UCSD-AML1 (cell line): Measurements from ENCODE around the gene FAM162A.

ENCODE experiments used
- DNase-seq: peaks from one replicate; lab custom pipeline; 2025; ENCODE audit not compliant: unreplicated experiment; lab: John Stamatoyannopoulos, UW

FAM162A gene

DNA sequence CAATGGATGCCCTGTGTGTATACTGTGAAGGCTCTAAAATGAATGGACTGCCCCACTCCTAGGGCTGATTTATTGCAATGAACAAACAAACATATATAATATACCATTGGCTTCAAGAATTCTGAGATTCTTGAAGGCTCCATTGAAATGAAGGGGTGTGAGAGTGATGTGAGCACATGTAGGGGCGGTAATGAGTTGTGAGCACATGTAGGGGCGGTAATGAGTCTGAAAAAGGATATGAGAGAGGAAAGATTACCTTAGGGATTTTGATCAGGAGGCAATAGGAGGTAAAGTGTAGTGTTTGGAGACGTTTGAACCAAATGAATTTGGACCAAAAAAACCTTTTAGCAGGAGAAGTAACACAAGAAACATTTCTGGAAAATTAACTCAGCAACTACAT, 3.7 kb downstream of the FAM162A start:
- no peak for DNase-seq

DNA sequence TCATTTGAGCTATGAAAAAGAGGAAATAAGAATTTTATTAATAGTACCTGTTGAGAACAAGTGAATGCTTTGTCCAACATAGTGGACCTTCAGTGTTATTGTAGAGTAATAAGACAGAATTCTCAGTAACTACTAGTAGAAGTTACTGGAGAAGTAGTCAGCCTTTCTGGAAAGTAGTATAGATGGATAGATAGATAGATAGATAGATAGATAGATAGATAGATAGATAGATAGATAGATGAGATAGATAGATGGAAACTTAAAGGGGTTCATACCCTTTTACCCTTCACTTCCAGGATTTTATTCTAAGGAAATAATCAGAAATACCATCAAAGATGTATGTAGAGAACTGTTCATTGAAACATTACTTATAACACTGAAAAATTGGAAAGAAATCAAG, 5.2 kb downstream of the FAM162A start:
- no peak for DNase-seq

DNA sequence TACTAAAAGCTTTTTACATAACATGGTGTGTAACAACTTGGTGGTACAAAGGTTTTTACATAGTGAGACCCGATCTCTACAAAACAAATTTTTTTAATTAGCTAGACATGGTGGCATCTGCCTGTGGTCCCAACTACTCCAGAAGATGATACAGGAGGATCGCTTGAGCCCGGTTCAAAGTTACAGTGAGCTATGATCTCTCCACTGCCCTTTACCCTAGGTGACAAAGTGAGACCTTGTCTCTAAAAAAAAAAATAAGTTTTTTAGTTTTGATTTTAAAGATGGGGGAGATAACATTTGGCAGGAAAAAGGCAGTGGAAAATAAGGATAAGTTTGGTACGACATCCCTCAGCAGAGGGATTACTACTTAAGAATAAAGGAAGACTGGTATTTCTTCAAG, 5.9 kb downstream of the FAM162A start:
- DNase-seq, result no peak

DNA sequence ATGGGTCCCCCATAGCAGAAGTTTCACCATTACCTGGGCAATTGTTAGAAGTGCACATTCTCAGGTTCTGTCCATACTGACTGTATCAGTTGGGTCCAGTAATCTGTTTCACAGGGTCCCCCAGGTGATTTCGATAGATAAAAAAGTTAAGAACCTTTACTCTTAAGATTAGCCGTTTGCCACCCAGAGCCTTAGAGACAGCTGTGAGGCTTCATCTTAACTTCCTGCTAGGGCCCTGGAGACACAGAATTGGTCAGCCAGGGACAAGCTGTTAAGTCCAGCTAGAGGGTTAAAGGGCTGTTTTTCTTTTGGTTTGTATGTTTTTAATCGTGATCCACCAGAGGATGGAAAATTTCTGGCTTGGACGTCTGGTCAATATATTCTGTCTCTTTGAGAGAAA, 6.7 kb downstream of the FAM162A start:
- no peak for DNase-seq

DNA sequence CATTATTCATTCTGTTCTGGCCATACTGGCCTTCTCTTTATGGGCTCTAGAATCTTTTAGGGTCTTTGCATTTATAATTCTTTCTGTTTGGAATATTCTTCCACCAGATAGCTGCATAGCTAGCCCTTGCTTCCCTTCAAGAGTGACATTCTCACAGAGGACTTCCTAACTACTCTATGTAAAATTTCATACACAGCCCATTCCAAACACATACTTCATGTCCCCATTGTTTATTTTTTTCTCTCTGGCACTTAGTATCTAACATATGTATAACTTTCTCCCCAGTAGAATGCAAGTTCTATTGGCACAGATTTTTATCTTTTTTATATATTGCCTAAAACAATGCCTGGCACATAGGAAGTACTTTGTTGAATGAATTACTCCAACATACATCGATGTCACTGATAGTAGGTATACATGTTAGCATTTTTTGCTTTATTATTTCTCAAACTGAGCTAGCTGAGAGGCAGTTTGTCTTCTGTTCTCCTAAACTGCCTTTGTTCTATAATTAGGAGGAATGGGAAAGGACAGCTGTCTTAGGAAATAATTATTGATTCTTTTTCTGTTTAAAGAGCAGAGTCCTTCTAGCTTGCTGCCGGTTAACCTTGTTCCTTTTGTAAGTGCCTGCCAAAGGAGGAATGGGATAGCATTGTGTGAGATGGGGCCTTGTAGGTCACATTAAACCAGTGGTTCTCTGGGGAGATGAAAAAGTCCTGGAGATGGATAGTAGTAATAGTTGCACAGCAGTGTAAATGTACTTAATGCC, 7.9 kb downstream of the FAM162A start:
- DNase-seq, result no peak

DNA sequence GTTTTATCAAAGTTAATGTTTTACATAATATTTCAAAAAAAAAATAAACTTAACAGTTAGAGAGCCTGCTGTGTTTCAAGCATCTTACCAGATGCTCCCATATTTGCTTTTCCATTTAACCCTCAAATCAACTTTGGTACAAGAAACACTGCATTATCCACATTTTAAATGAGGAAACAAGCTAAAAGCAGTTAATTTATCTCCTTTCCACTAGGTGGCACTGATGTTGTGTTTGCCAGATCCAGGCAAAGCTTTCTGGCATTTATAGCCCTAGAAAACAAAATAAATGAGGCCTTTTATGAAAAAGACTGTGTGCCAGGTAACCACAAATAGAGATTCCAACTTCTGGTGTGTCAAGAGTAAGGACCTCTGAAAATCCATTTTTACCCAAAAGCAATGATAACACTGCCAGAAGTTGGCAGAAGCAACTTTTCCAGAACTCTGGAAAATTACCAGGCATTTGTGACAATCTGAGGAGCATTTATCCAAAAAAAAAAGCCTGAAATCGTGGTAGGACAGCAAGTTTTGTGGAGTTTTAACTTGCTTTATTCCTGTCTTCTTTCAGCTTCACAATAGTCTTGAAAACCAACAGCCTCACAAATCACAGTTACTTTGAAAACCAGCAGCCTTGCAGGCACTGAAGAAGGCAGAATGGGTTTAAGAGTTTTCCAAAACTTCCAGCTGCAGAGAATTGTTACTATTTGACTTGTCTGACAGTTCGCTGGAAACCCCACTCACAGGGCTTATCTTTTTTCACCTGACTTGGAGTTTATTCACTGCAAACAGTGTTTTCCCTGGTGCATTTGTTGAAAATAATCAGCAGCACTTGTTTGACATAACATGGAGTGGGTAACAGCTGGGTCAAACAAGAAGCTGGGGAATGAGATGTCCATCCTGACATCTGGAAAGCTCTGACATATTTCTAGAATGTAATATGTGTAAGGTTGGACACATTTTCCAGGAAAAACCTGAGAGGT, 9.2 kb downstream of the FAM162A start:
- DNase-seq, result no peak

DNA sequence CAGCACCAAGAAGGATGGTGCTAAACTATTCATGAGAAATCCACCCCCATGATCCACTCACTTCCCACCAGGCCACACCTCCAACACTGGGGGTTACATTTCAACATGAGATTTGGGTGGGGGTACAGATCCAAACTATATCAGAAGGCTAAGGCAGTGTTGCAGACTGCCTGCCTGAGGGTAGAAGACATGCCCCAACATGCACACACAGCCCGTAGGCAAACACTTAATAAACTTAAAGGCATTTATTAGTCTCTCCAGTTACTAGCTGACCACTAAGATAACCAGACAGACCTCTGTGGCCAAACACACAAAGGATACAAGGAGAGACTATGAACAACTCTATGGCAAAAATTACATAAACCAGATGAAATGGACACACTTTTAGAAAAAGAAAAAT, 10.2 kb downstream of the FAM162A start:
- DNase-seq, result no peak

DNA sequence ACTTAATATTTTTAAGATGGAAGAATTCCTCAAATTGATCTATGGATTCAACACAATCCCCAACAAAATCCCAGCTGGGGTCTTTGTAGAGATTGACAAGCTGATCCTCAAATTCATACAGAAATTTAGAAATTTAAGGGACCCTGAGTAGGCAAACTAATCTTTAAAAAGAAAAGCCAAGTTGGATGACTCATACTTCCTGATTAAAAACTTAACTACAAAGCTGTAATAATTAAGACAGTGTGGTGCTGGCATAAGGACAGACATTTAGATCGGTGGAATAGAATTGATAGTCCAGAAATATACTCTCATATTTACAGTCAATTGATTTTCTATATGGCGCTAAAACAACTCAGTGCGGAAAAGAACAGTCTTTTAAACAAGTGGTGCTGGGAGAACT, 11.6 kb downstream of the FAM162A start:
- no peak for DNase-seq

DNA sequence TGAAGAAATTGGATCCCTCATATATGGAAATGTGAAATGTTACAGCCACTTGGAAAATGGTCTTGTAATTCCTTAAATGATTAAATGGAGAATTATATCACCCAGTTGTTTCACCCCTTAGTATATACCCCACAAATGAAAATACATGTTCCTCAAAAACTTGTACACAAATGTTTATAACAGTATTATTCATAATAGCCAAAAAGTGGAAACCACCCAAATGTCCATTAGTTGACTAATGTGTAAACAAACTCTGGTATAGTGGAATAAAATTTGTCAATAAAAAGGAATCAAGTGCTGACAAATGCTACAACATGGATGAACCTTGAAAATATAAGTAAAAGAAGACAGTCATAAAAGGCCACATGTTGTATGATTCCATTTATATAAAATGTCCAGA, 12.5 kb downstream of the FAM162A start:
- no peak for DNase-seq

DNA sequence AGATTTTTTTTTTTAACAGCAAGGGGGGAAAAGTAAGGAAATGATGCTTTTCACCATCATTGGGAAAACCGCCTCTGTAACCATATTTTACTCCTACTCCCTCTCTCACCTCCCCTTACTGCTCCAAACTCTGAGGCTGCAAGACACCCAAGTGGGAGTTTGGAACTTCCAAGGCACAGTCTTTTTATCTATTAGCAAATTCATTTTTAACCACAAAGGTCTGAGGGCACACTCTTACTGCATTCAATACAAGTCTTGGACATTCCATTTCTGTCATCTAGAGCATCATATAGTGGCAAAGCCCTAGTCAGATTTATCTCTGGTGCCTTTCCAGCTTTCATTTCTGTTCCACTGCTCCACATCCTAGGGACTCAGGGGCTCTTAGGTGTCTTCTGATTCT, 13.2 kb downstream of the FAM162A start:
- no peak for DNase-seq

DNA sequence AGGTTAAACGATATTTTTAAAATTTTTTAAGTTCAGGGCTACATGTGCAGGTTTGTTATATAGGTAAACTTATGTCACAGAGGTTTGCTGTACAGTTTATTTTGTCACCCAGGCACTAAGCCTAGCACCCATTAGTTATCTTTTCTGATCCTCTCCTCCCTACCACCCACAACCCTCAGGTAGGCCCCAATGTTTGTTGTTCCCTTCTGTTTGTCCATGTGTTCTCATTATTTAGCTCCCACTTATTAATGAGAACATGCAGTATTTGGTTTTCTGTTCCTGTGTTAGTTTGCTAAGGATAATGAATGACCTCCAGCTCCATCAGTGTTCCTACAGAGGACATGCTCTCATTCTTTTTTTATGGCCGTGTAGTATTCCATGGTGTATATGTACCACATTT, 14.9 kb downstream of the FAM162A start:
- no peak for DNase-seq

DNA sequence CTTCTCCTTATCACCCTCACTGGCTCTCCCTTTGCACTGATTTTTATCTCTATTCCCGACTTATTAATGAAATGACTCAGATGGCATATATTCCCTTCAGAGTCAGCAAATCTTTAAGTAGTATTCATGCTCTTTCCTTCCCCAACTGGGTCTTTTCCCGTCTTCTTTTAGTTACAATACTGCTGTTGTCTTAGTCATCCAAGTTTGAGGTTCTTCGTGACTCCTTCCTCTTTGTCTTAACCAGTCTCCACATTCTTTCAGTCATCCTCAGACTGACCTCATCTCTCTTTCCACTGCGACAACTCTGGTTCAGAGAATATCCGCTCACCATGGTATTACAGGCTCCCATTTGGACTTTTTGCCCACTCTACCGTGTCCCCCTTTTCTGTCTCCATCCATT, 19.5 kb downstream of the FAM162A start:
- DNase-seq, result no peak

DNA sequence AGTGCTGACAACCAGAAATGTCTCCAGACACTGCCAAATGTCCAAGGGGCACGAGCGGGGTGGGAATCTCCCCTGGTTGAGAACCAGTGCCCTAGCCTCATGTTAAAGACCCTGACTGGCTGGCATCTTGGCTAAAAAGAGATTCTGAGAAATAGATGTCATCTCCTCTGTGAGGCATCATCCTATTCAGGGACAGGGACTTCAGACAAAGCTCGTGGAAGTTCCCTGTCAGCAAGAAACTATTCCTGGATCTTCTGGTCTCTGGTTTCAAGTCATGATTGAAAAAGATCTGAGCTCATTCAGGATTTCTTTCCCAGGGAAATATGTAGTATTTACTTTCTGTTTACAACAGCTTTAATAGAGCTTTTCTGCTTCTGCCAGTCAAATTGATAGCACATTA, 21.0 kb downstream of the FAM162A start:
- DNase-seq, result no peak

DNA sequence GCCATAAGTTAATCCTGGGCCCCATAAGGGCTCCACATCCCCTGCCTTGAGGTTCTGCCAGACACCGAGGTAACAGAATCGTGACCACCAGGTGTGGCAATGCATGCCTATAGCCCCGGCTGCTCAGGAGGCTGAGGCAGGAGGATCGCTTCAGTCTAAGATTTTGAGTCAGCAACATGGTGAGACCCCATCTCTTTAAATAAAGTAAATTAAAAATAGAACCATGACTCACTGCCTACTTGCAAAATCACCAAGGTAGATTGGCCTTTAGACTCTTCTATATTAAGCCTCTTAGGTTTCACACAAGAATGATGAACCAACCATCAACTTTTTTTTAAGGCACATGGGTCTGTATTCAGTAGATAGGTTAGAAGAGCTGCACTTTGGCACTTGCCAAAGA, 22.2 kb downstream of the FAM162A start:
- no peak for DNase-seq

DNA sequence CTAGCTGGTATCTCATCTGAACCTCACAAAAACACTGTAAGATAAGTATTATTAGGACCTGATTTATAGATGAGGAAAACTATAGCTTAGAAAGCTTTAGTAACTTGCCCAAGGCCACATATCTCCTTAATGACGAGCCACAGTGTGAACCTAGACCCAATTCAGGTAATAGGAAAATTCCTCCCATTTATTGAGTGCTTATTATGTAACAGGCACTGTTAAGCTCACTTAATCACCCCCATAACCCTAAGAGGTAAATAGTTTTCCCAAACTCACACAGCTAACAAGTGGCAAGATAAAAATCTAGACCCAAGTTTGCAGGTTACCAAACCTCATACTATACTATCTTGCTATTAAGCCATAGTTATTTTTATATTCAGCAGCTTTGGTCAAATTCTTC, 24.0 kb downstream of the FAM162A start:
- no peak for DNase-seq

DNA sequence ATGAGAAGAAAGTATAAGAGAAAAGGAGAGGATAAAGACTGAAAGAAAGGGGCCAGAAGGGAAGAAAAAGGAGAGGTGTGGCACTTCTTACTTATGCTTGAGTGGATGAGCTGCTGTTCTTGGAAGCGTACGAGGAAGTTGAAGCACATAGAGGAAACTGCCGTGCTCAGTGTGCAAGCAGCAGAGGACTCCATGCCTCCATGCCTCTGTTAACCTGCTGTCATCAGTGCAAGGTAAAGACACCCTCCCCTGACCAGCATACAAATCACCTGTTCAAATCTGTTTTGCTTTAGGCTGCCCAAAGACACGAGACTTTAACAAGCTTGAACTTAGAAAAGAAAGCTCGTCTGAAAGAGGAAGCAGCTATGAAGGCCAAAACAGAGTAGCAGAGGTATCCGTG, 25.5 kb downstream of the FAM162A start:
- DNase-seq, result no peak

DNA sequence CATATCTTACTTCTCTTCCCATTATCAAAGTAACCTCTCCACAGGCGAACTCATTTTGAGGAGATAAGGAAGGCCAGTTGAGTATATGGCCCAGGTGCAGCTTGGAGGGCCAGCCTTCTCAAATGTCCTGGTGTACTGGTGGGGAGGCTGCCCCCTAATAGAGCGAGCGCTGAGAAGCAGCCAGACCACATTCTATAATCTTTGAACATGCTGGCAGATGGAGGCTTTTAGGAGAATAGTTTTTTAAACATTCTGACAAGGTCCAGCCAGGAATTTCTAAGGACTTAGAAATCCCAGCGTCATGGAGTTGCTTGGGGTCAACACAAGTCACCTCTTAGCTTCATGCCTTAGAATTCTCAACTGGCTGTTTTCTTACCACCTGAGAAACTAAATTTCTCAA, 26.1 kb downstream of the FAM162A start:
- no peak for DNase-seq

DNA sequence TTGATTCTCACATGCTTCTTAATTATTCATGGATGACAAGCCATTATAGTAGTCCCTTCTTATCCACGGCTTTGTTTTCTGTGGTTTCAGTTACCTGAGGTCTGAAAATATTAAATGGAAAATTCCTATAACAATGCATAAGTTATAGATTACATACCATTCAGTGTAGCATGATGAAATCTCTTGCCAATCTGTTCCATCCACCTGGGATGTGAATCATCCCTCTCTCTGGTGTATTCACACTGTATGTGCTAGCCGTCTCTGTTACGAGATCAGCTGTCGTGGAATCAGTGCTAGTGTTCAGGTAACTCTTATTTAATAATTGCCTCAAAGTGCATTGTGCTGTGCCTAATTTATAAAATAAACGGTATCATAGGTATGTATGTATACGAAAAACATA, 26.7 kb downstream of the FAM162A start:
- no peak for DNase-seq

DNA sequence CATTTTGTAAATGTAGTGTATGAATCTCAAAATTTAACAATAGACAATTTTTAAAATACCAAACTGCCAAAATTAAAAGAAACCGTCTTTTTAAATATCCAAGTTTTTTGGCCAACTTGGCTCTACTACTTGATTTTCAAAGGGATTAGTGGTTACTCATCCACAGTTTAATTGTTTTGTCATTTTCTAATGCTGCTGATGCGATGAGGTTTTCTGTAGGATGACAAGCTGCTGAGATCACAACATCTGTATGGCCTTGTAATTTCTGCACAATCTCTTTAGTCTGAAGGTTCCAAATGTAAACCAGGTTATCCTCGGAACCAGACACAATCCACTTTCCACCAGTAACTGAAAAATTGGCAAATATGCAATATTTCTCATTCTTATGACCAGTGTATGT, 30.4 kb downstream of the FAM162A start:
- no peak for DNase-seq

DNA sequence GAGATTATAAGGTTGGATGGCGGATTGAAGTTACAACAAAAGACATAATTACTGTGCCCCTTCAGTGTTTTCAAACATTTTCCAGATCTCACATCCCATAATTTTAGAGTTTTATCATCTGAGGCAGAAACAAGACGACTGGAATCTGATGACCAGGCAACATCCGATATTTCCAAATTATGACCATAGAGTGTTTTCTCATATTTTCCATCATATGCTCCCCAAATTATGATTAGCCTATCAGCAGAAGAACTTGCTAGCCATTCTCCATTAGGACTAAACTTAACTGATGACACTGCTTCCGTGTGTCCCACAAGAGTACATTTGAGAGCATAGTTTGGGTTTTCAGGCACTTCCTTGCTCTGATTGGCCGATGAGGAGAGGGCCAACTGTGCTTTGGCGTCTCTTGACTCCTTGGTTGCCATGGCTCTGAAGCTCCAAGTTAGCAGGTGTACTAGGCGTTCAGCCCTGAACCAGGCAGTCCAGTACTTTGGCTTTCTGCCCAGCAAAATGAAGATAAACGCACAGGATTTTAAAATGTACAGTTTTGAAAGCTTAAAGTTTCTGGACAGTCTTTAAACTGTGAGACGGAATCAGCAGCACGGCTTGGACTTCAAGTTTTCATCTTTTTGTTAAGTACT, 31.2 kb downstream of the FAM162A start:
- DNase-seq, result no peak

DNA sequence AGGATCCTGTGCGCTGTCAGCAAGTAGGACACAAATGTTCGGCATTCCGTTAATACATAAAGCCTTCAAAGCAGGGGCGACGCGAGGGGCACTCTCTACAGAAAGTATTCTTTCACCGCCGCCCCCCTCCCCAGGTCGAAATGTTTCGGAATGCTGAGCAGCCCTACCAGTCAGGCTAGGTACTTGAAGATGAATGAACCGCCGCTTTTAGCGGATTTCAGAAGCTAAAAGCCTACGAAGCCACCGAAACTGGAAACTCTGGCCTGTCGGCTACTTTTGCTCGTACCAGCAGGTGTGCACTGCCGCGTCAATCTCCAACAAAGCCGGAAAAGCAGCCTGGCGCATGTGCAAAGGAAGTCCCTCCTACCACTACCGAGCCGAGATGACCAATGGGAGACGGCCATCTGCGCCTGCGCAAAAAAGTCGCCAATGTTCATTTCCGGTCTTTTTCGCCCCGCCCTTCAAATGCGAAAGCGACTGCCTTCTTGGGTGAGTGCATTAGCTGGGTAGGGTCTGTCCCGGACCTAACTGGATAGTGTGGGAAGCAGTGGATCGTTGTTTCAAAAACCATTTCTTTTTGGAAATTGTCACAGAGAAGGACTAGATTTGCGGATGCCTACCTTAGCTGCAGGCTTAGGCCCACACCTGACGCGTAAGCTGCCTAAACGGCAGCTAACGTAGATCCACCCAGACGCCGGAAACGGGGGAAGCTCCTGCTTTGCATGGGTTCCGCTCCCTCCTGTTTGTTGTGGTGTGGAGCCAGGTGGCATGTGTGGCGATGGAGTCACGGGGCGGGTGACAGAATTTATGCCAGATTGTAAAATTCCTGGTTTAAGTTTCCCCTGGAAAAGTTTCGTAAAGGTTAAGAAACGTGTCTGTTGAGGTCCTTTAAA, 32.0 kb downstream of the FAM162A start, which contains the start of gene WDR5B:
TSS of gene WDR5B (minus strand) at position 301 of the 893 bp plus-strand sequence. CDS start 534 bp downstream, outside the sequence.
- no peak for DNase-seq
